Lower leg skin (tissue), 3 donors: ENCODE measurements around the gene CD55.

Experiments
- POLR2A ChIP-seq, 2 donors: fragments of 450-650 bp; IDR thresholded peaks; one replicate each; pipeline ENCODE4 v1.6.1; 2016 to 2017; ENCODE audit warnings: antibody characterized with exemption in 2 of 2, mild to moderate bottlenecking in 1 of 2, moderate library complexity in 1 of 2
- TF ChIP-seq, protein P1 (sequence below), 3 donors: fragments of 450-650 bp; IDR thresholded peaks; one replicate each; pipeline ENCODE4 v1.5.1; 2016; ENCODE audit warnings: antibody characterized with exemption in 3 of 3, mild to moderate bottlenecking in 3 of 3, moderate library complexity in 2 of 3

DNA sequence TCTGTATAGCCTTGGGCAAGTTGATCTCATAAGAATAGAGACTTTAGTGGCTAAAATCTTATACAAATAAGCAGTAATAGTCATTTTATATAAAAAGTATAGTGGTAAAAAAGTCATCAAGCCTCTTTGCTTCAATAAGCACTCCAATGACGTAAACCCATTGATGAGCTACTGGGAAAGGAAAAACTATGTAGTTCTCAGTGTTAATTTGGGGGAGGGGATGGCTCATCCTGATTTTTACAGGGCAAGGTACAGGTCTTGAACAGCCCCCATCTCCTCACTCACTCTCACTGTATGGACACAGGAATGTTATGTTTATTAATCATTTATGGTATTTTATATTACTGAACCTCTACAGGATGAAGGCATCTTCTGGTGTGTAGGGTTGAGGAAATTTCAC is 38.1 kb upstream of the CD55 start:
- TF ChIP-seq, protein P1, sequence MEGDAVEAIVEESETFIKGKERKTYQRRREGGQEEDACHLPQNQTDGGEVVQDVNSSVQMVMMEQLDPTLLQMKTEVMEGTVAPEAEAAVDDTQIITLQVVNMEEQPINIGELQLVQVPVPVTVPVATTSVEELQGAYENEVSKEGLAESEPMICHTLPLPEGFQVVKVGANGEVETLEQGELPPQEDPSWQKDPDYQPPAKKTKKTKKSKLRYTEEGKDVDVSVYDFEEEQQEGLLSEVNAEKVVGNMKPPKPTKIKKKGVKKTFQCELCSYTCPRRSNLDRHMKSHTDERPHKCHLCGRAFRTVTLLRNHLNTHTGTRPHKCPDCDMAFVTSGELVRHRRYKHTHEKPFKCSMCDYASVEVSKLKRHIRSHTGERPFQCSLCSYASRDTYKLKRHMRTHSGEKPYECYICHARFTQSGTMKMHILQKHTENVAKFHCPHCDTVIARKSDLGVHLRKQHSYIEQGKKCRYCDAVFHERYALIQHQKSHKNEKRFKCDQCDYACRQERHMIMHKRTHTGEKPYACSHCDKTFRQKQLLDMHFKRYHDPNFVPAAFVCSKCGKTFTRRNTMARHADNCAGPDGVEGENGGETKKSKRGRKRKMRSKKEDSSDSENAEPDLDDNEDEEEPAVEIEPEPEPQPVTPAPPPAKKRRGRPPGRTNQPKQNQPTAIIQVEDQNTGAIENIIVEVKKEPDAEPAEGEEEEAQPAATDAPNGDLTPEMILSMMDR (IDR thresholded peaks at IDR 0.05), result no peak
- TF ChIP-seq POLR2A (IDR thresholded peaks at IDR 0.05), result no peak
